ENCODE results near the gene SARDH. TPM values are rescaled to one million over a fixed set of nuclear protein-coding genes. Genes with fewer than 3 reads are reported as not detected.

Gene SARDH
- polyA plus RNA-seq, 3 donors, result not detected

- no peak overlapping the region for H3K27ac Mint-ChIP-seq
- Histone ChIP-seq H3K36me3 (replicated peaks in 1 of 2; ENCODE audit: control insufficient read depth in 1 of 2, insufficient read depth in 2 of 2, low read length in 2 of 2) (no peaks in the 10 kb centered on the region), H3K4me3 (replicated peaks in 1 of 3; ENCODE audit: low read depth in 2 of 3, low read length in 3 of 3) (no peak overlapping the region), H3K9ac (ENCODE audit: insufficient read depth, low read length, poor library complexity, severe bottlenecking) (no peak overlapping the region), H4K20me1 (ENCODE audit: insufficient read depth, low read length) (no peaks in the 10 kb centered on the region), H3K4me1 (ENCODE audit: control insufficient read depth in 1 of 2, insufficient read depth in 2 of 2, low read length in 2 of 2) (no peaks in the 10 kb centered on the region), H3K9me3 (replicated peaks in 1 of 2; ENCODE audit: control insufficient read depth in 1 of 2, insufficient read depth in 1 of 2, low read length in 2 of 2) (no peaks in the 10 kb centered on the region), H3K27me3 (ENCODE audit: control insufficient read depth in 2 of 2, insufficient read depth in 2 of 2, low read length in 2 of 2) (no peaks in the 10 kb centered on the region), H3K4me2 (replicated peaks; ENCODE audit: extremely low read depth, low read length, poor library complexity, severe bottlenecking) (no peak overlapping the region), H3K27ac (ENCODE audit: low read depth in 1 of 2, low read length in 2 of 2) (no peak overlapping the region), H3K79me2 (ENCODE audit: insufficient read depth, low read length) (no peaks in the 10 kb centered on the region), H2AFZ (ENCODE audit: insufficient read depth, low read depth, low read length, poor library complexity, severe bottlenecking) (no peak overlapping the region)
- H3K4me1 Mint-ChIP-seq, result no peaks in the 10 kb centered on the region
- no peaks in the 10 kb centered on the region for H3K36me3 Mint-ChIP-seq
- no peak for TF ChIP-seq CTCF (IDR thresholded peaks at IDR 0.05)
- no peak overlapping the region for H3K4me3 Mint-ChIP-seq
- H3K27me3 Mint-ChIP-seq (ENCODE audit: low read depth in 3 of 3), result peaks cover 6% of the 10 kb centered on the region in 3 donors
- H3K9me3 Mint-ChIP-seq, result no peaks in the 10 kb centered on the region
- no peak for DNase-seq
- 100% methylated on average over 1 of the region's 7 CpGs for WGBS (ENCODE audit: insufficient coverage)
- intact Hi-C loops (cut with micrococcal nuclease), result no loop called here
Measured at GRCh38 chr9:133725886-133726285, 12.3 kb downstream of the SARDH start.

GRCh38 chr9:133718563-133719315, 19.4 kb downstream of the SARDH start:
- no peaks in the 10 kb centered on the region for H3K4me1 ChIP-seq (ENCODE audit: control insufficient read depth in 1 of 2, insufficient read depth in 2 of 2, low read length in 2 of 2)
- TF ChIP-seq CTCF (IDR thresholded peaks at IDR 0.05), result no peak
- H4K20me1 ChIP-seq (ENCODE audit: insufficient read depth, low read length), result no peaks in the 10 kb centered on the region
- H3K4me3 ChIP-seq (replicated peaks in 1 of 3; ENCODE audit: low read depth in 2 of 3, low read length in 3 of 3), result no peak overlapping the region
- no peaks in the 10 kb centered on the region for H3K27me3 ChIP-seq (ENCODE audit: control insufficient read depth in 2 of 2, insufficient read depth in 2 of 2, low read length in 2 of 2)
- DNase-seq, result no peak
- H3K27ac ChIP-seq (ENCODE audit: low read depth in 1 of 2, low read length in 2 of 2), result no peak overlapping the region
- H3K9me3 ChIP-seq (replicated peaks in 1 of 2; ENCODE audit: control insufficient read depth in 1 of 2, insufficient read depth in 1 of 2, low read length in 2 of 2), result no peaks in the 10 kb centered on the region
- peaks cover 6 to 8% (median 6%) of the 10 kb centered on the region in 3 donors for H3K27me3 Mint-ChIP-seq (ENCODE audit: low read depth in 3 of 3)
- no peaks in the 10 kb centered on the region for H3K36me3 ChIP-seq (replicated peaks in 1 of 2; ENCODE audit: control insufficient read depth in 1 of 2, insufficient read depth in 2 of 2, low read length in 2 of 2)
- no peak overlapping the region for H3K9ac ChIP-seq (ENCODE audit: insufficient read depth, low read length, poor library complexity, severe bottlenecking)
- peak overlapping the region in 1 of 7 donors; percentile 50 for H3K27ac Mint-ChIP-seq
- intact Hi-C loops (cut with micrococcal nuclease), result no loop called here
- peaks cover 0 to 3% (median 3%) of the 10 kb centered on the region in 7 donors for H3K9me3 Mint-ChIP-seq
- WGBS (ENCODE audit: insufficient coverage), result 97% methylated on average over 9 of the region's 15 CpGs
- H2AFZ ChIP-seq (ENCODE audit: insufficient read depth, low read depth, low read length, poor library complexity, severe bottlenecking), result no peak overlapping the region
- no peaks in the 10 kb centered on the region for H3K36me3 Mint-ChIP-seq
- H3K4me1 Mint-ChIP-seq, result no peaks in the 10 kb centered on the region
- H3K4me3 Mint-ChIP-seq, result no peak overlapping the region
- H3K79me2 ChIP-seq (ENCODE audit: insufficient read depth, low read length), result no peaks in the 10 kb centered on the region
- H3K4me2 ChIP-seq (replicated peaks; ENCODE audit: extremely low read depth, low read length, poor library complexity, severe bottlenecking), result no peak overlapping the region
